HepG2 (cell line): Measurements from ENCODE around the gene NR1H3. TPM values are rescaled to one million over a fixed set of nuclear protein-coding genes. Genes with fewer than 3 reads are reported as not detected.

Experiments
- AKAP8 ChIP-seq: sonication (generic); formaldehyde crosslinking; IDR thresholded peaks from 2 replicates; pipeline ENCODE4 v1.5.1; 2020; ENCODE audit warnings: mild to moderate bottlenecking, missing genetic modification reagents
- ARNT2 ChIP-seq: sonication (generic); formaldehyde crosslinking; IDR thresholded peaks from 2 replicates; pipeline ENCODE4 v1.8.0; 2022; ENCODE audit warnings: mild to moderate bottlenecking, low read depth, missing genetic modification reagents, moderate library complexity
- CAMTA2 ChIP-seq: sonication (generic); formaldehyde crosslinking; IDR thresholded peaks from 2 replicates; pipeline ENCODE4 v1.4.0; 2020; ENCODE audit warnings: mild to moderate bottlenecking, missing genetic modification reagents, borderline replicate concordance
- EEA1 ChIP-seq: sonication (generic); formaldehyde crosslinking; IDR thresholded peaks from 2 replicates; pipeline ENCODE4 v1.5.1; 2020; ENCODE audit warnings: mild to moderate bottlenecking, missing genetic modification reagents, borderline replicate concordance
- ELF4 ChIP-seq: sonication (generic); formaldehyde crosslinking; IDR thresholded peaks from 2 replicates; pipeline ENCODE4 v1.5.0; 2020; ENCODE audit warnings: missing genetic modification reagents, mild to moderate bottlenecking, moderate library complexity, borderline replicate concordance
- FOXO1 ChIP-seq: sonication (generic); formaldehyde crosslinking; IDR thresholded peaks from 2 replicates; pipeline ENCODE4 v1.4.0; 2020; ENCODE audit warnings: missing genetic modification reagents
- HDAC6 ChIP-seq: fragments of 200-600 bp; sonication (generic); IDR thresholded peaks from 2 replicates; pipeline ENCODE4 v1.7.0; 2017; ENCODE audit warnings: mild to moderate bottlenecking, antibody characterized with exemption, low read length, low read depth
- KLF16 ChIP-seq, 2 experiments: sonication (generic) in 1 of 2; formaldehyde crosslinking in 1 of 2; IDR thresholded peaks; 2 replicates each; pipeline versions ENCODE4 v1.6.1 to v1.8.0; 2016 to 2023; ENCODE audit warnings: missing genetic modification reagents in 2 of 2, missing compliant biosample characterization in 1 of 2
- NFYB ChIP-seq: sonication (generic); formaldehyde crosslinking; IDR thresholded peaks from 2 replicates; pipeline ENCODE4 v1.4.0; 2020; ENCODE audit warnings: missing genetic modification reagents
- RFXAP ChIP-seq: sonication (generic); formaldehyde crosslinking; IDR thresholded peaks from 2 replicates; pipeline ENCODE4 v1.4.0; 2020; ENCODE audit warnings: missing genetic modification reagents, borderline replicate concordance
- SALL1 ChIP-seq: sonication (generic); formaldehyde crosslinking; IDR thresholded peaks from 2 replicates; pipeline ENCODE4 v1.8.0; 2022; ENCODE audit warnings: mild to moderate bottlenecking, missing genetic modification reagents
- SIX1 ChIP-seq: sonication (generic); formaldehyde crosslinking; IDR thresholded peaks from 2 replicates; pipeline ENCODE4 v1.4.0; 2020; ENCODE audit warnings: missing genetic modification reagents, borderline replicate concordance
- SIX4 ChIP-seq: sonication (generic); formaldehyde crosslinking; IDR thresholded peaks from 2 replicates; pipeline ENCODE4 v1.4.0; 2020; ENCODE audit warnings: missing genetic modification reagents
- ZFP41 ChIP-seq: sonication (generic); formaldehyde crosslinking; IDR thresholded peaks from 2 replicates; pipeline ENCODE4 v1.4.0; 2020; ENCODE audit warnings: mild to moderate bottlenecking, missing genetic modification reagents, borderline replicate concordance
- ZFY ChIP-seq: sonication (generic); formaldehyde crosslinking; IDR thresholded peaks from 2 replicates; pipeline ENCODE4 v1.4.0; 2020; ENCODE audit warnings: missing genetic modification reagents
- ZNF235 ChIP-seq: sonication (generic); formaldehyde crosslinking; IDR thresholded peaks from 2 replicates; pipeline ENCODE4 v1.8.1; 2023; ENCODE audit warnings: mild to moderate bottlenecking, missing genetic modification reagents, borderline replicate concordance
- ZNF256 ChIP-seq: sonication (generic); formaldehyde crosslinking; conservative IDR thresholded peaks from 2 replicates; pipeline ENCODE4 v1.4.0; 2020; ENCODE audit warnings: missing genetic modification reagents
- ZNF30 ChIP-seq: sonication (generic); formaldehyde crosslinking; IDR thresholded peaks from 2 replicates; pipeline ENCODE4 v1.5.0; 2020; ENCODE audit warnings: mild to moderate bottlenecking, missing genetic modification reagents
- ZNF619 ChIP-seq: sonication (generic); formaldehyde crosslinking; IDR thresholded peaks from 2 replicates; pipeline ENCODE4 v1.4.0; 2020; ENCODE audit warnings: mild to moderate bottlenecking, missing genetic modification reagents
- ZSCAN25 ChIP-seq: sonication (generic); formaldehyde crosslinking; IDR thresholded peaks from 2 replicates; pipeline ENCODE4 v1.8.0; 2022; ENCODE audit warnings: mild to moderate bottlenecking, missing genetic modification reagents
- polyA plus RNA-seq, 8 experiments: library from polyadenylated mRNA; depleted of rRNA in 3 of 8; stranded (reverse) in 7 of 8; unstranded in 1 of 8; fragments of >200 nt; fragmentation: Illumina TruSeq in 4 of 8; extraction: Trizol in 4 of 8; gene quantifications; 2 replicates each; pipeline versions ENCODE4 v1.2.1 to v1.2.3, GENCODE V29; 2011 to 2016; ENCODE audit warnings: low read depth in 4 of 8, missing spikeins in 1 of 8, mixed read lengths in 1 of 8; ENCODE audit not compliant: insufficient read depth in 1 of 8
- total RNA-seq, 5 experiments: library from RNA; depleted of rRNA; stranded (reverse); fragments of >200 nt; fragmentation: Illumina TruSeq; extraction: Trizol; gene quantifications; 2 replicates each; pipeline ENCODE4 v1.2.3, GENCODE V29; 2016; ENCODE audit warnings: low read depth in 1 of 5
- TF ChIP-seq, protein P1 (sequence below): sonication (generic); formaldehyde crosslinking; IDR thresholded peaks from 2 replicates; pipeline ENCODE4 v1.5.0; 2020; ENCODE audit warnings: missing genetic modification reagents
- TF ChIP-seq, protein P2 (sequence below): IDR thresholded peaks from 2 replicates; pipeline ENCODE4 v1.6.1; 2016; ENCODE audit warnings: missing biosample characterization, missing genetic modification reagents, low read depth

NR1H3 gene
- total and polyA plus RNA-seq, 2 of the 13 experiments (the other 11 are each of a cell fraction or from before 2014, with no cell fraction given) = 41.8 to 102 TPM

DNA sequence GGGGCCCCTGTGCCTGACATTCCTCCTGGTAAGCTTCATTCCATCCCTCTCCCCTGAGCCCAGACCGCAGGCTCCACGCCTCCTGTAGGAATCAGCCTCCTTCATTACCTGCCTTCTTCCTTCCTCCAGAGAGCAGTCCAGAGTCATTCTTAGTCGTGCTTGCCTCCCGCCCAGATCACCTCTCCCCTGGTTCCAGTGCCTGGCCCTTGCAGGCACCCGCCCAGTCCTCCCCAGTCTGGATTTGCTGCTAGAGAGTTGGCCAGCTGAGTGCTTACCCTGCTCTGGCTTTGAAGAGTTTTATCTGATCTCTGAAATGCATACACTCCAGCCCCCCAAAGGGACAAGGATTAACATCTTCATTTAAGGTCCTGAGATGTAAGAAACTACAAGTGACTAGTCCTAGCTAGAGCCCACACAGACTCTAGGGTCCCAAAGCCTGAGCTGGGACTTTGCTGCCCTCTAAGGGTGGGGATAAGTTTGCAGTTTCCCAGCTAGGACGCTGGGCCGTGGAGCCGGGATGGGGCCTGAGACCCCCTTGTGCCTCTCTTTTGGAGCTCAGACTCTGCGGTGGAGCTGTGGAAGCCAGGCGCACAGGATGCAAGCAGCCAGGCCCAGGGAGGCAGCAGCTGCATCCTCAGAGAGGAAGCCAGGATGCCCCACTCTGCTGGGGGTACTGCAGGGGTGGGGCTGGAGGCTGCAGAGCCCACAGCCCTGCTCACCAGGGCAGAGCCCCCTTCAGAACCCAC is 1.6 kb downstream of the NR1H3 start (continued):
- TF ChIP-seq NFYB (CRISPR knock-in tag) (no peak), ZNF256 (CRISPR knock-in tag) (no peak), ZNF619 (CRISPR knock-in tag) (0 out of 2 replicates have a peak, but pooled peaks have one; percentile 26), HDAC6 (no peak), RFXAP (CRISPR knock-in tag) (peak; percentile 45; the same call in 1 of the 2 replicates), ZNF30 (CRISPR knock-in tag) (no peak), SIX1 (no peak), EEA1 (no peak), ZSCAN25 (CRISPR knock-in tag) (peak; percentile 92), KLF16 (CRISPR knock-in tag; IDR thresholded peaks at IDR 0.05) (peak in 1 of 2 experiments; percentile 38; a peak in 1 of 4 replicates), SALL1 (peak; percentile 50; the same call in 1 of the 2 replicates), ELF4 (CRISPR knock-in tag) (no peak), ZFY (peak; percentile 46; the same call in 1 of the 2 replicates), AKAP8 (peak; percentile 56; the same call in 1 of the 2 replicates), FOXO1 (CRISPR knock-in tag) (0 out of 2 replicates have a peak, but pooled peaks have one; percentile 12), SIX4 (CRISPR knock-in tag) (no peak), CAMTA2 (CRISPR knock-in tag) (no peak), ZNF235 (CRISPR knock-in tag) (no peak), ZFP41 (no peak), ARNT2 (CRISPR knock-in tag) (peak; percentile 33; the same call in 1 of the 2 replicates)
- TF ChIP-seq, protein P1, sequence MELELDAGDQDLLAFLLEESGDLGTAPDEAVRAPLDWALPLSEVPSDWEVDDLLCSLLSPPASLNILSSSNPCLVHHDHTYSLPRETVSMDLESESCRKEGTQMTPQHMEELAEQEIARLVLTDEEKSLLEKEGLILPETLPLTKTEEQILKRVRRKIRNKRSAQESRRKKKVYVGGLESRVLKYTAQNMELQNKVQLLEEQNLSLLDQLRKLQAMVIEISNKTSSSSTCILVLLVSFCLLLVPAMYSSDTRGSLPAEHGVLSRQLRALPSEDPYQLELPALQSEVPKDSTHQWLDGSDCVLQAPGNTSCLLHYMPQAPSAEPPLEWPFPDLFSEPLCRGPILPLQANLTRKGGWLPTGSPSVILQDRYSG (CRISPR knock-in tag) = no peak
- TF ChIP-seq, protein P2, sequence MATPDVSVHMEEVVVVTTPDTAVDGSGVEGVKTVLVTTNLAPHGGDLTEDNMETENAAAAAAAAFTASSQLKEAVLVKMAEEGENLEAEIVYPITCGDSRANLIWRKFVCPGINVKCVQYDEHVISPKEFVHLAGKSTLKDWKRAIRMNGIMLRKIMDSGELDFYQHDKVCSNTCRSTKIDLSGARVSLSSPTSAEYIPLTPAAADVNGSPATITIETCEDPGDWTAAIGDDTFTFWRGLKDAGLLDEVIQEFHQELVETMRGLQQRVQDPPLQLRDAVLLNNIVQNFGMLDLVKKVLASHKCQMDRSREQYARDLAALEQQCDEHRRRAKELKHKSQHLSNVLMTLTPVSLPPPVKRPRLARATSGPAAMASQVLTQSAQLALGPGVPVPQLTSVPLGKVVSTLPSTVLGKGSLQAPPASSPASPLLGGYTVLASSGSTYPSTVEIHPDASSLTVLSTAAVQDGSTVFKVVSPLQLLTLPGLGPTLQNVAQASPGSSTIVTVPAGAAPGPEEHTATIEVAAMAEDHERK (CRISPR knock-in tag) = no peak
